ENCODE data around the gene PARP1.

Gene PARP1

GRCh38 chr1:226362891-226363447 is 44.9 kb downstream of the PARP1 start:
- H3K27me3 Mint-ChIP-seq (ENCODE audit: low read depth): no peaks in the 10 kb centered on the region
- TF ChIP-seq CTCF (IDR thresholded peaks at IDR 0.05; ENCODE audit: unreplicated experiment in 3 of 3): no peak
- peaks cover 87% of the 10 kb centered on the region for H3K36me3 Mint-ChIP-seq (ENCODE audit: low read depth)
- peak overlapping the region in 2 of 3 experiments; percentile 37 to 46 for H3K27ac Mint-ChIP-seq
- peaks cover 25% of the 10 kb centered on the region for H3K4me1 Mint-ChIP-seq
- H3K9me3 Mint-ChIP-seq: no peaks in the 10 kb centered on the region
- H3K4me3 Mint-ChIP-seq: no peak overlapping the region

- H3K36me3 Mint-ChIP-seq (ENCODE audit: low read depth): peaks cover 86% of the 10 kb centered on the region
- H3K4me3 Mint-ChIP-seq: no peak overlapping the region
- no peak for TF ChIP-seq CTCF (IDR thresholded peaks at IDR 0.05; ENCODE audit: unreplicated experiment in 3 of 3)
- no peaks in the 10 kb centered on the region for H3K9me3 Mint-ChIP-seq
- H3K4me1 Mint-ChIP-seq: peaks cover 30% of the 10 kb centered on the region
- no peak overlapping the region for H3K27ac Mint-ChIP-seq
- no peaks in the 10 kb centered on the region for H3K27me3 Mint-ChIP-seq (ENCODE audit: low read depth)
These were observed 45.5 kb downstream of the PARP1 start for GRCh38 chr1:226362361-226362760.

GRCh38 chr1:226360106-226360746 is 47.7 kb downstream of the PARP1 start:
- Mint-ChIP-seq H3K27ac (no peak overlapping the region), H3K9me3 (no peaks in the 10 kb centered on the region), H3K4me1 (peaks cover 45% of the 10 kb centered on the region), H3K27me3 (ENCODE audit: low read depth) (no peaks in the 10 kb centered on the region), H3K36me3 (ENCODE audit: low read depth) (peaks cover 84% of the 10 kb centered on the region), H3K4me3 (no peak overlapping the region)
- no peak for TF ChIP-seq CTCF (IDR thresholded peaks at IDR 0.05; ENCODE audit: unreplicated experiment in 3 of 3)

GRCh38 chr1:226357416-226357815 is 50.5 kb downstream of the PARP1 start:
- Mint-ChIP-seq H3K4me3 (no peak overlapping the region), H3K27ac (peak overlapping the region in 1 of 3 experiments; percentile 70), H3K4me1 (peaks cover 40% of the 10 kb centered on the region), H3K27me3 (ENCODE audit: low read depth) (no peaks in the 10 kb centered on the region), H3K36me3 (ENCODE audit: low read depth) (peaks cover 58% of the 10 kb centered on the region), H3K9me3 (no peaks in the 10 kb centered on the region)
- TF ChIP-seq CTCF (IDR thresholded peaks at IDR 0.05; ENCODE audit: unreplicated experiment in 3 of 3): no peak

GRCh38 chr1:226355669-226356551 is 52.0 kb downstream of the PARP1 start:
- Mint-ChIP-seq H3K27me3 (ENCODE audit: low read depth) (no peaks in the 10 kb centered on the region), H3K4me1 (peaks cover 48% of the 10 kb centered on the region), H3K9me3 (no peaks in the 10 kb centered on the region), H3K27ac (peak overlapping the region; percentile 70 to 72 (median 70)), H3K36me3 (ENCODE audit: low read depth) (peaks cover 43% of the 10 kb centered on the region), H3K4me3 (peak overlapping the region in 1 of 3 experiments; percentile 70)
- TF ChIP-seq CTCF (IDR thresholded peaks at IDR 0.05; ENCODE audit: unreplicated experiment in 3 of 3): no peak
